ENCODE measurements around the gene BTAF1.

The BTAF1 gene

GRCh38 chr10:92010047-92010735 lies 86.6 kb downstream of the BTAF1 start:
- Histone ChIP-seq H3K9ac (ENCODE audit: low read length) (no peak overlapping the region), H3F3A (ENCODE audit: insufficient read depth, low read length) (0 out of 2 replicates have a peak, but pooled peaks cover 2% of the 10 kb centered on the region), H2AFZ (ENCODE audit: low read length) (no peak overlapping the region), H3K4me1 (ENCODE audit: low read length) (no peaks in the 10 kb centered on the region), H3K4me3 (ENCODE audit: low read length) (no peak overlapping the region), H4K20me1 (ENCODE audit: insufficient read depth, low read length) (no peaks in the 10 kb centered on the region), H3K36me3 (replicated peaks; ENCODE audit: insufficient read depth, low read length) (peaks cover 10% of the 10 kb centered on the region; the same call in 1 of the 2 replicates), H3K27ac (ENCODE audit: low read length) (no peak overlapping the region), H3K79me2 (ENCODE audit: low read length) (no peaks in the 10 kb centered on the region), H3K9me3 (replicated peaks; ENCODE audit: insufficient read depth, low read length) (no peaks in the 10 kb centered on the region), H3K27me3 (replicated peaks; ENCODE audit: insufficient read depth, low read length) (no peaks in the 10 kb centered on the region), H3K9me2 (replicated peaks; ENCODE audit: insufficient read depth, low read length) (no peaks in the 10 kb centered on the region), H3K4me2 (ENCODE audit: low read depth, low read length) (no peak overlapping the region)
- no peak for DNase-seq
- TF ChIP-seq CTCF (IDR thresholded peaks at IDR 0.05; ENCODE audit: low read length) (no peak), EZH2phosphoT487 (IDR thresholded peaks at IDR 0.05; ENCODE audit: low read length) (no peak), EZH2 (optimal IDR thresholded peaks at IDR 0.05; ENCODE audit: low read depth, low read length) (no peak)

- Histone ChIP-seq H3K4me1 (ENCODE audit: low read length) (no peaks in the 10 kb centered on the region), H3K27ac (ENCODE audit: low read length) (no peak overlapping the region), H3K27me3 (replicated peaks; ENCODE audit: insufficient read depth, low read length) (no peaks in the 10 kb centered on the region), H3K36me3 (replicated peaks; ENCODE audit: insufficient read depth, low read length) (peaks cover 10% of the 10 kb centered on the region; the same call in 1 of the 2 replicates), H4K20me1 (ENCODE audit: insufficient read depth, low read length) (no peaks in the 10 kb centered on the region), H2AFZ (ENCODE audit: low read length) (no peak overlapping the region), H3K79me2 (ENCODE audit: low read length) (no peaks in the 10 kb centered on the region), H3K4me2 (ENCODE audit: low read depth, low read length) (no peak overlapping the region), H3K9me2 (replicated peaks; ENCODE audit: insufficient read depth, low read length) (no peaks in the 10 kb centered on the region), H3F3A (ENCODE audit: insufficient read depth, low read length) (0 out of 2 replicates have a peak, but pooled peaks cover 2% of the 10 kb centered on the region), H3K4me3 (ENCODE audit: low read length) (no peak overlapping the region), H3K9ac (ENCODE audit: low read length) (no peak overlapping the region), H3K9me3 (replicated peaks; ENCODE audit: insufficient read depth, low read length) (no peaks in the 10 kb centered on the region)
- DNase-seq = no peak
- TF ChIP-seq CTCF (IDR thresholded peaks at IDR 0.05; ENCODE audit: low read length) = no peak
- no peak for TF ChIP-seq EZH2phosphoT487 (IDR thresholded peaks at IDR 0.05; ENCODE audit: low read length)
- TF ChIP-seq EZH2 (optimal IDR thresholded peaks at IDR 0.05; ENCODE audit: low read depth, low read length) = no peak
These were observed 88.1 kb downstream of the BTAF1 start for GRCh38 chr10:92011560-92012214.

- TF ChIP-seq EZH2phosphoT487 (IDR thresholded peaks at IDR 0.05; ENCODE audit: low read length) = no peak
- TF ChIP-seq CTCF (IDR thresholded peaks at IDR 0.05; ENCODE audit: low read length) = no peak
- TF ChIP-seq EZH2 (optimal IDR thresholded peaks at IDR 0.05; ENCODE audit: low read depth, low read length) = no peak
- H3K9me2 ChIP-seq (replicated peaks; ENCODE audit: insufficient read depth, low read length) = no peaks in the 10 kb centered on the region
- H3K9me3 ChIP-seq (replicated peaks; ENCODE audit: insufficient read depth, low read length) = no peaks in the 10 kb centered on the region
- no peaks in the 10 kb centered on the region for H3K4me1 ChIP-seq (ENCODE audit: low read length)
- no peak overlapping the region for H2AFZ ChIP-seq (ENCODE audit: low read length)
- no peak overlapping the region for H3K4me3 ChIP-seq (ENCODE audit: low read length)
- no peak overlapping the region for H3K4me2 ChIP-seq (ENCODE audit: low read depth, low read length)
- H4K20me1 ChIP-seq (ENCODE audit: insufficient read depth, low read length) = no peaks in the 10 kb centered on the region
- no peaks in the 10 kb centered on the region for H3K27me3 ChIP-seq (replicated peaks; ENCODE audit: insufficient read depth, low read length)
- peaks cover 15% of the 10 kb centered on the region; the same call in 1 of the 2 replicates for H3K36me3 ChIP-seq (replicated peaks; ENCODE audit: insufficient read depth, low read length)
- 0 out of 2 replicates have a peak, but pooled peaks cover 2% of the 10 kb centered on the region for H3F3A ChIP-seq (ENCODE audit: insufficient read depth, low read length)
- no peaks in the 10 kb centered on the region for H3K79me2 ChIP-seq (ENCODE audit: low read length)
- no peak for DNase-seq
- no peak overlapping the region for H3K9ac ChIP-seq (ENCODE audit: low read length)
- no peak overlapping the region for H3K27ac ChIP-seq (ENCODE audit: low read length)
These were observed 91.0 kb downstream of the BTAF1 start for GRCh38 chr10:92014620-92015019.

All from MM.1S (cell line).